ENCODE data around the gene RCN2.

The RCN2 gene

GRCh38 chr15:76939715-76940114 is 8.2 kb downstream of the RCN2 start:
- no peak for ATAC-seq
- TF ChIP-seq CREB5 (CRISPR knock-in tag; IDR thresholded peaks at IDR 0.05; ENCODE audit: low read depth), result no peak
- no peak for TF ChIP-seq OSR1 (CRISPR knock-in tag; IDR thresholded peaks at IDR 0.05)
- no peak for TF ChIP-seq ZFP3 (CRISPR knock-in tag; IDR thresholded peaks at IDR 0.05)
- no peak for TF ChIP-seq ESRRG (CRISPR knock-in tag; IDR thresholded peaks at IDR 0.05)
- TF ChIP-seq ZNF8 (CRISPR knock-in tag; IDR thresholded peaks at IDR 0.05), result no peak

- ATAC-seq, result no peak
- no peak for TF ChIP-seq PATZ1 (CRISPR knock-in tag; IDR thresholded peaks at IDR 0.05; ENCODE audit: borderline replicate concordance)
- no peak for TF ChIP-seq ZNF70 (CRISPR knock-in tag; IDR thresholded peaks at IDR 0.05)
- no peak for TF ChIP-seq ZC3H10 (CRISPR knock-in tag; IDR thresholded peaks at IDR 0.05)
- no peak for TF ChIP-seq CSRNP3 (CRISPR knock-in tag; IDR thresholded peaks at IDR 0.05)
- no peak for TF ChIP-seq CREB5 (CRISPR knock-in tag; IDR thresholded peaks at IDR 0.05; ENCODE audit: low read depth)
- no peak for TF ChIP-seq ZFP30 (CRISPR knock-in tag; IDR thresholded peaks at IDR 0.05)
- TF ChIP-seq ISL1 (CRISPR knock-in tag; IDR thresholded peaks at IDR 0.05), result no peak
- no peak for TF ChIP-seq GLIS3 (CRISPR knock-in tag; IDR thresholded peaks at IDR 0.05)
- no peak for TF ChIP-seq TSHZ2 (CRISPR knock-in tag; IDR thresholded peaks at IDR 0.05)
- TF ChIP-seq CSDC2 (CRISPR knock-in tag; IDR thresholded peaks at IDR 0.05), result no peak
- no peak for TF ChIP-seq ZFP3 (CRISPR knock-in tag; IDR thresholded peaks at IDR 0.05)
- no peak for TF ChIP-seq BACH2 (CRISPR knock-in tag; IDR thresholded peaks at IDR 0.05; ENCODE audit: borderline replicate concordance)
- TF ChIP-seq ARNTL (CRISPR knock-in tag; IDR thresholded peaks at IDR 0.05; ENCODE audit: borderline replicate concordance, low read depth), result no peak
Measured at GRCh38 chr15:76941636-76942035, 10.1 kb downstream of the RCN2 start.

- no peak for ATAC-seq
- TF ChIP-seq ZC3H10 (CRISPR knock-in tag; IDR thresholded peaks at IDR 0.05) (no peak), CSRNP3 (CRISPR knock-in tag; IDR thresholded peaks at IDR 0.05) (no peak), CREB5 (CRISPR knock-in tag; IDR thresholded peaks at IDR 0.05; ENCODE audit: low read depth) (no peak), PATZ1 (CRISPR knock-in tag; IDR thresholded peaks at IDR 0.05; ENCODE audit: borderline replicate concordance) (no peak), PPARA (CRISPR knock-in tag; IDR thresholded peaks at IDR 0.05; ENCODE audit: borderline replicate concordance) (no peak), TSHZ2 (CRISPR knock-in tag; IDR thresholded peaks at IDR 0.05) (no peak), ZNF565 (CRISPR knock-in tag; conservative IDR thresholded peaks at IDR 0.05; ENCODE audit: low read depth) (no peak), TOX (CRISPR knock-in tag; IDR thresholded peaks at IDR 0.05; ENCODE audit: borderline replicate concordance) (no peak), TCF4 (CRISPR knock-in tag; IDR thresholded peaks at IDR 0.05; ENCODE audit: borderline replicate concordance) (no peak), ISL1 (CRISPR knock-in tag; IDR thresholded peaks at IDR 0.05) (no peak), GLIS3 (CRISPR knock-in tag; IDR thresholded peaks at IDR 0.05) (no peak)
Measured at GRCh38 chr15:76942331-76942730, 10.8 kb downstream of the RCN2 start.

All from SK-N-SH treated with all-trans-retinoic acid at 6 μM for 48 hours (cell line).